CD4-positive, alpha-beta T cell treated with Interferon alpha-2 for 1 hour (primary cell): ENCODE measurements around the gene WDR46.
"Not testable (repeated sequence)": the region's sequence is repeated elsewhere in the genome, so short reads cannot be mapped to it uniquely, and the experiment has no call there.

Experiments
- DNase-seq, 2 donors: peaks; one replicate each; pipeline ENCODE4 v3.0.0-alpha.2; 2020 to 2022

WDR46 gene

DNA sequence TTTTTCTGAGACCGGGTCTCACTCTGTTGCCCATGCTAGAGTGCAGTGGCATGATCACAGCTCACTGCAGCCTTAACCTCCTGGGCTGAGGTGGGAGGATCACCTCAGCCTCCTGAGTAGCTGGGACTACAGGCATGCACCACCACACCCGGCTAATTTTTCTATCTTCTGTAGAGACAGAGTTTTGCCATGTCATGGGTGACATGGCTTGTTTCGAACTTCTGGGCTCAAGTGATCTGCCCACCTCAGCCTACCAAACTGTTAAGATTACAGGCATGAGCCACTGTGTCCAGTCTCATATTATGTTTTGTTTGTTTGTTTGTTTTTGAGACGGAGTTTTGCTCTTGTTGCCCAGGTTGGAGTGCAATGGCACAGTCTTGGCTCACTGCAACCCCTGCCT, 3.8 kb downstream of the WDR46 start:
- not testable (repeated sequence) for DNase-seq

DNA sequence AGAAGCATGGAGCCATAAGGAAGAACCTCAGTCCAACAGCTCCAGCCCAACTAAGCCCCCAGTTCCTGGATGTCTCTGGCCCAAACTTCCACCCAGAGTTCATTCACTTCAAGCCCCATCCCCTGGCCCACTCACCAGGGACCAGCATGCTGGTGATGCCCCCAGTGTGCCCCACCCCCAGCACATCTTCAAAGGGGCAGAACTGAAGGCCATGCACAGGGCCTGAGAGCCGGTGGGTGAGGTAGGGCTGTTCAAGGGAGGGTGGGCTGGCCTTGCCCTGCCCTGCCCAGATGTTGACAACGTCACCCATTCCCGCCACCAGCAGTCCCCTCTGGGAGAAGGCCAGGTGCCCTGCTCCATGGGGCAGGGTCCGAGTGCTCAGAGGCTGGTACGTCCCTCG, 8.5 kb downstream of the WDR46 start:
- no peak for DNase-seq

- DNase-seq = no peak
Measured at GRCh38 chr6:33279971-33280511, 9.0 kb downstream of the WDR46 start.

DNA sequence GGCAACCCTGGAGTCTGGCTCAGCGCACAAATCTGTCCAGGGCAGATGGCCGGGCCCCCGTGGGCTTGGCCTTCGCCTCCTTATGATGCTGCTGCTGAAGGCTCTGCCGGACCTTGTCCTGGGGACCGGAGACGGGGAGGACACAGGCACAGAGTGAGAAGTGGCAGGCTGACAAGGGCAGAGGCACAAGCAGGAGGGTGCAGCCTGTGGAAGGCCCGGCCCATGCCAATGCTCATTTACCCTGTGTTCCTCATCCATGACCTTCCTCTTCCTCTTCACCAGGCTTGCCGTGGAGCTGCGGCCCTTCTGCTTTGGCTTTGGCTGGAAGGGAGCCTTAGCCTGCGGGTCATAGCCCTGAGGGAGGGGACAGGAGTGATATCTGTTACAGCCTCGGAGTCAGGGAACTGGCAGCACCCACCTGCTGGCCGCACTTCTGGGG, 9.8 kb downstream of the WDR46 start:
- DNase-seq = no peak

DNA sequence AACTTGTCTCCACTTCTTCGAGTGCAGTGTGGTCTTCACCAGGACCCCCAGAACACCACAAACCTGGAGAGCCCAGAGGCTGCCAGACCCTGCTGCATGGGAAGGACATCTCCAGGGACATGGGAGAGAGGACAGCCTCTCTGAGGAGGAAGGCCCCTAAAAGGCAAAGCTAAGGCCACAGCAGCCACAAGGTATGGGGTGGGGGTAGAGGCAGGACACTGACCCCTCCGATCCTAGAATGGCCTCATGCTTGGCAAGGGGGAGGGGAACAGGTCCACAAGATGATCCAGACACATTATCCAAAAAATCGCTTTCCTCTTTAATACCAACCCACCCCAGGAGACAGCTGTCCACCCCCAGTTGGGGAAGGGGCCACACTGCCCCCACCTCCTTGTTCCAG, 10.2 kb downstream of the WDR46 start:
- DNase-seq = no peak

DNA sequence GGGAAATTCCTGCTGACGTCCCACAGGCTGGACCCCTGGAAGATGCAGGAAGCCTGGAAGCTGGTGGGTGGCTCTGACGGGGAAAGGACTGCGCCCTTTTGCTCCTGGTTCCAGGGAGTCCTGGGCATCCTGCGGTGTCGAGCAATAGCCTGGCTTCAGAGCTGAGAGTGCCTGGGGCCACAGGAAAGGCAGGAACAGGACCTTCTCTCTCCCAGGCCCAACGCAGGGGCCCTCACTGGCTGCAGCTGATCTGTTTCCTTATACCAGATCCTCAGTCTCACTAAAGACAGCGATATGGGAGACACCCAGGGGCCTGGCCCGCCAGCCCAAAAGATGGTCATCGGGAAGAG, 10.7 kb downstream of the WDR46 start:
- no peak for DNase-seq

DNA sequence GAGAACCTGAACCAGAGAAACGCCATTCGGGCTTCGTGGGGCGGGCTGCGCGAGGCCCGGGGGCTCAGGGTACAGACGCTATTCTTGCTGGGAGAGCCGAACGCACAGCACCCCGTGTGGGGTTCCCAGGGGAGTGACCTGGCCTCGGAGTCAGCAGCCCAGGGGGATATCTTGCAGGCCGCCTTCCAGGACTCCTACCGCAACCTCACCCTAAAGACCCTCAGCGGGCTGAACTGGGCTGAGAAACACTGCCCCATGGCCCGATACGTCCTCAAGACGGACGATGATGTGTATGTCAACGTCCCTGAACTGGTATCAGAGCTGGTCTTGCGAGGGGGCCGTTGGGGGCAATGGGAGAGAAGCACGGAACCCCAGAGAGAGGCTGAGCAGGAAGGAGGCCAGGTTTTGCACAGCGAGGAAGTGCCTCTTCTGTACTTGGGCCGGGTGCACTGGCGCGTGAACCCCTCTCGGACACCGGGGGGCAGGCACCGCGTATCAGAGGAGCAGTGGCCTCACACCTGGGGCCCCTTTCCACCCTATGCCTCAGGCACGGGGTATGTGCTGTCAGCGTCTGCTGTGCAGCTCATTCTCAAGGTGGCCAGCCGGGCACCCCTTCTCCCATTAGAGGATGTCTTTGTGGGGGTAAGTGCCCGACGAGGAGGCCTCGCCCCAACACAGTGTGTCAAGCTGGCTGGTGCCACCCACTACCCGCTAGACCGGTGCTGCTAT, 11.2 kb downstream of the WDR46 start:
- DNase-seq = peak in 1 of 2 donors; percentile 27

- DNase-seq = peak; percentile 75 to 80
Measured at GRCh38 chr6:33276864-33277662, 12.0 kb downstream of the WDR46 start, which contains the start of gene B3GALT4. Gene B3GALT4, plus strand, starts transcription at chr6:33277123. Its CDS starts 297 bp downstream, at chr6:33277420.

DNA sequence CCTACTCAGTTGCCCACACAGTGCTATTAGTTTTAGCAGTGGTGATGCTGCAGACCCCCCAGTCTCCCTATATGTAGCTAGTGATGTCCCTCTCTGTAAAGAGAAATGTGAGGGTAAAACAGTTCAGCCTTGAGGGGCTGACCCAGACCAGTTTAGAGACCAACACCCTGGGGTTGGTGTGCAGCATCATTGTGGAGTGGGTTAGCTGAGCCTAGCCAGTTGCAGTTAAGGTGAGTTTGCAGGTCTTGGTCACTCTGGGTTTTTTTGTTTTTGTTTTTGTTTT, 12.5 kb downstream of the WDR46 start:
- no peak for DNase-seq

- DNase-seq = not testable (repeated sequence)
Measured at GRCh38 chr6:33275795-33276580, 13.1 kb downstream of the WDR46 start.

DNA sequence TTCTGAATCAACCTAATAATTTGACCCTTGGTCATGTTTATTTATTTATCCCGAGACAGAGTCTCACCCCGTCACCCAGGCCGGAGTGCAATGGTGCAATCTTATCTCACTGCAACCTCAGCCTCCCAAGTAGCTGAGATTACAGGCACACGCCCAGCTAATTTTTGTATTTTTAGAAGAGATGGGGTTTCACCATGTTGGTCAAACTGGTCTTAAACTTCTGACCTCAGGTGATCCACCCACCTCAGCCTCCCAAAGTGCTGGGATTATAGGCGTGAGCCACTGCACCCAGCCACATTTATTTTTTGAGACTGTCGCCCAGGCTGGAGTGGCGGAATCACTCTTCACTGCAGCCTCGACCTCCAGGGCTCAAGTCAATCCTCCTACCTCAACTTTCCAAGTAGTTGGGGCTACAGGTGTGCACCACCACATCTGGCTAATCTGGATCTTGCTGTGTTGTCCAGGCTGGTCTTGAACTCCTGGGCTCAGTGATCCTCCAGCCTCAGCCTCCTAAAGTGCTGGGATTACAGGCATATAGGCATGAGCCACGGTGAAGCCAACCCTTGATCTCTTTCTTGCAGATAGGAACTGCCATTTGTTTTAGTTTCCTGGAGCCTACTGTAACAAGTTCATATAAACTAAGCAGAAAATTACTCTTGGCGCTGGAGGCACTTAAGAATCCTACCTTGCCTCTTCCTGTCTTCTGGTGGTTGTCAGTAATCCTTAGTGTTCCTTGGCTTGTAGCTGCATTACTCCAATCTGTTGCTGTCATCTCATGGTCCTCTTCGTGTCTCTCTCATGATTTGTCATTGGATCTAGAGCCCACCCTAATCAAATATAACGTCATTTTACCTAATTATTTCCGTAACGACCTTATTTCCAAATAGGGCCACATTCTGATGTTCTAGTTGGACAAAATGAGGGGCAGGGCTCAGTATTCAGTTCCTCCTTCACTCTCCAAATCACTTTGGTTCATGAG, 14.8 kb downstream of the WDR46 start:
- DNase-seq = no peak

DNA sequence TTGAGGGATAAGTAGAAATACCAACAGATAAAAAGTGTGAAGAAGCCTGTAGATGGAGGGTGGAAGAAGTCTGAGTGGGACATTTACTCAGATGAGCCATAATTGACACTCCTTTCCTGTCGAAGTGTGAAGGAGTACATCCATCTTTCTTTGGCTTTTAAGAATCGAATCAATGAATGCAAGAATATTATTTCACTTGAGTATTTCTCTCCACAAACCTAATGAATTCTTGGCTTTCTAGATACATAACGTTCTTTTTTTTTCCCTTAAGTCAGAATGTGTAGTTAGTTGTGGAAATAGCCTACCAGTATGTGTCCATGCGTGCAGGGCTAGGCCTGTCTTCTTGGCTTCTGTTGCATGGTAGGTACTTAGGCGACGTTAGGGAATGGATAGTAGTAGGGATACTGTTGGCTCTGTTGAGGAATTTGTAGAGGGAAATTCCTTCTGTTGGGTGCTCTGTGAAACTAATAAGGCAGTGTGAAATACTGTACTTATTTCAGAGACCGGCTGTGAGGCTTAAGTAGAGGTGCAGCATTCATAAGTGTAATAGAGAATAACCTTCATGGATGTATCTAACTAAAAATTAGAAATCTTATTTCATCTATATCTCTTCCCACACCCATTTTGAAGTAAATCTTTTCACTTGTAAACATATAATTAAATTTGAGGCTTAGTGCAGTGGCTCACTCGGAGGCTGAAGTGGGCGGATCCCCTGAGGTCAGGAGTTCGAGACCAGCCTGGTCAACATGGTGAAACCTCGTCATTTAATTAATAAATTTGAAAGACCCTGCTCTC, 15.7 kb downstream of the WDR46 start:
- DNase-seq = no peak

DNA sequence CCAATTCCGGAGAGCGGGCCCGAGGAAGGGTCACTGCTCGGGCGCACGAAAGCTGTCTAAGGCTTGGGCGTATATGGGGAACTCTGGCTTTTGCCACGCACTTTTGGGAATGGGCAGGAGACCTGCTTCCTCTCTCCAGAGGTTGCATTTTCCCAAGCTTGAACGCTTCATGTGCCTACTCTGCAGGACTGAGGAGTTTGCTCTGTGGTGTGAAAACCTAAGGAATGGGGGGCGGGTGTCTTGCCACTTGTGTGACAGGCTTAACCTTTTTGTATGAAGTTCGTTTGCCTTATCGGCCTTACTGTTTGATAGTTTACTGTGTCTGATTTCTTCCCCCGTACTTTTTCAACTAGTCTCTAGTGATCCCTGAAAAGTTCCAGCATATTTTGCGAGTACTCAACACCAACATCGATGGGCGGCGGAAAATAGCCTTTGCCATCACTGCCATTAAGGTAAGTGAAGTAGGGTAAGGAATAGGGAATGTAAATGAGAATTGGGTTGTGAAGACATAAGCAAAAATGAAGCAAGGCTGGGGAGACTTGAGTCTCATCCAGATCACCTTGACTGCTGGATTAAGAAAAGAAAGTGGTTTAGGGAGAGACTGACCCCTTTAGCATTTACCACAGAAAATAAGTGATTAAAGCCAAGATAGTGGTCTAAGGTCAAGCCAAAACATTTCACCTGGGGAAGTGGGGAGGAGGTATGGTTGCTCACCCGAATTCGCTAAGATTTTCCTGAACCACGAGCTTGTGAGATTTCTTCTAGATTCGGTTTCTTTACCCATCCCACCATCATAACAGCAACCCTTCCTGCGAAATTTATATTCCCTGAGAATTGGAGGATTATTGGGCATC, 16.5 kb downstream of the WDR46 start:
- DNase-seq = no peak

- DNase-seq = peak; percentile 97
Measured at GRCh38 chr6:33271468-33272274, 17.4 kb downstream of the WDR46 start, which contains the start of the genes RPS18 and VPS52. Gene RPS18, plus strand, starts transcription at chr6:33272075. Its CDS starts 45 bp downstream, at chr6:33272120. Gene VPS52, minus strand, starts transcription at chr6:33271876. Its CDS starts 201 bp downstream, at chr6:33271675.

- no peak for DNase-seq
Measured at GRCh38 chr6:33271117-33271467, 17.9 kb downstream of the WDR46 start.

GRCh38 chr6:33264015-33264414, 25.0 kb downstream of the WDR46 start:
- DNase-seq = no peak

- DNase-seq = not testable (repeated sequence)
Measured at GRCh38 chr6:33262490-33262889, 26.5 kb downstream of the WDR46 start.

DNA sequence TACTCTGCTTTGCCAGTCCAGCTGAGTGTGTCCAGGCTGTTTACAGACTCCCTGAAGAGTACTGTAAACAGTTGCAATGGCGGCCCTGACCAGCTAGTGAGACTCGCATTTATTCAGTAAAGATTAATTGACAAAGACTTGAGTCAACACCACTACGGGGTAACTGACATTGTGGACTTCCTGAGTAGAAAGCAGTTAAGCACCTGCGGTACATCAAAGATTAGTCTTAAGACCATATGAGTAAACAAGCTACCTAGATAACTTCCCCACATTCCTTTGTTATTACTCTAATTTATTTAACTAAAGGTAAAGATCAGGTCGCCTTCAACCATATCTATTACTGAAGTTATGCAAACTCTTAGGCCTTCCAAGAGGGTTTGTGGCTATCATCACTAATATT, 30.0 kb downstream of the WDR46 start:
- no peak for DNase-seq

DNA sequence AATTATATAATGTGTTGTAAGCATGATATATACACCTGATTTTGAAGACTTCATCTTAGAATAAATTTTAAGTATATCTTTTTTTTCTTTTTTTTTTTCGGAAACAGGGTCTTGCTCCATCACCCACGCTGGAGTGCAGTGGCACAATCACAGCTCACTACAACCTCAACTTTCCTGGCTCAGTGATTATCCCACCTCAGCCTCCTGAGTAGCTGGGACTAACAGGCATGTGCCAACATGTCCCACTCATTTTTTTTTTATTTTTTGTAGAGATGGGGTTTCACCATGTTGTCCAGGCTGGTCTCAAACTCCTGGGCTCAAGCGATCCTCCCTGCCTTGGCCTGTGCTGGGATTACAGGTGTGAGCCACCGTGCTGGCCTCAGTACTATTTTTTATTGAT, 34.4 kb downstream of the WDR46 start:
- DNase-seq = no peak
